ENCODE results near the gene PSMA7.

- TF ChIP-seq CTCF (IDR thresholded peaks at IDR 0.05) (no peak), EZH2 (IDR thresholded peaks at IDR 0.05; ENCODE audit: borderline replicate concordance, insufficient read depth, low read depth, low read length, poor library complexity, severe bottlenecking) (no peak)
Observed at GRCh38 chr20:62120990-62121775, 22.0 kb downstream of the PSMA7 start.
